HepG2 (cell line): Measurements from ENCODE around the gene URGCP. TPM values are rescaled to one million over a fixed set of nuclear protein-coding genes. Genes with fewer than 3 reads are reported as not detected.

ENCODE experiments used
- ATAC-seq: fragments of 200-7000 bp; cut with Tn5 transposase; 3 replicates; pipeline ENCODE4 v1.9.1; 2020; ENCODE audit warnings: mild to moderate bottlenecking, moderate library complexity
- BruUV-seq: library from RNA; stranded (reverse); fragments of 400-500 nt; replicated peaks from 2 replicates; lab custom pipeline; 2021; lab: Mats Ljungman, UMichigan
- CTCF ChIA-PET: fragments of 300-600 bp; formaldehyde crosslinking; extraction: SDS; loops from one replicate; lab custom pipeline; 2021; ENCODE audit warnings: low total read pairs, inconsistent platforms, low intra/inter-chr PET ratio; lab: Yijun Ruan, JAX
- POLR2A ChIA-PET: fragments of 350-600 bp; sonication (Branson Sonifier 250); formaldehyde crosslinking; loops from one replicate; lab custom pipeline; 2020; ENCODE audit warnings: antibody characterized with exemption, inconsistent platforms; lab: Yijun Ruan, JAX
- DNase-seq: peaks from one replicate; pipeline ENCODE4 v3.0.0-alpha.2; 2015; ENCODE audit warnings: low spot score
- FAIRE-seq: peaks from 3 replicates; lab custom pipeline; 2011; peaks lifted over from hg19 to GRCh38; lab: Jason Lieb, UNC
- H2AFZ ChIP-seq: one replicate; pipeline ENCODE4 v1.6.1; 2011; ENCODE audit warnings: low read length, inconsistent platforms
- H3K27ac ChIP-seq: fragments of 300-600 bp; 3 replicates; pipeline ENCODE4 v1.8.0; 2011; ENCODE audit warnings: mixed run types, mild to moderate bottlenecking, mixed read lengths, low read length, inconsistent platforms; ENCODE audit not compliant: insufficient read depth; ENCODE audit errors: extremely low read length
- H3K27me3 ChIP-seq, 2 experiments: fragments of 200-600 bp in 1 of 2; 2 replicates in 1 of 2; 3 replicates in 1 of 2; pipeline versions ENCODE4 v1.6.0 to v1.8.0; 2011; ENCODE audit warnings: low read length in 2 of 2, mild to moderate bottlenecking in 2 of 2, moderate library complexity in 2 of 2, inconsistent platforms in 1 of 2; ENCODE audit not compliant: insufficient read depth in 2 of 2, control insufficient read depth in 1 of 2
- H3K36me3 ChIP-seq, 2 experiments: fragments of 200-600 bp in 1 of 2; replicated peaks in 1 of 2; 2 replicates in 1 of 2; 3 replicates in 1 of 2; pipeline versions ENCODE4 v1.5.1 to v1.8.0; 2011; ENCODE audit warnings: low read length in 2 of 2, inconsistent platforms in 1 of 2; ENCODE audit not compliant: insufficient read depth in 2 of 2, control insufficient read depth in 1 of 2
- H3K4me1 ChIP-seq: 2 replicates; pipeline ENCODE4 v1.5.1; 2012; ENCODE audit warnings: low read length, inconsistent platforms; ENCODE audit not compliant: insufficient read depth
- H3K4me2 ChIP-seq: 2 replicates; pipeline ENCODE4 v1.6.0; 2011; ENCODE audit warnings: low read depth, low read length, inconsistent platforms
- H3K4me3 ChIP-seq, 3 experiments: fragments of 200-600 bp in 1 of 3; sonication (generic), shearing (Covaris generic) in 1 of 3; replicated peaks in 1 of 3; 2 replicates each; pipeline ENCODE4 v1.5.1; 2011 to 2016; ENCODE audit warnings: low read length in 3 of 3, inconsistent platforms in 2 of 3, low read depth in 2 of 3, mild to moderate bottlenecking in 2 of 3, control low read depth in 1 of 3, mixed read lengths in 1 of 3; ENCODE audit not compliant: insufficient read depth in 1 of 3
- H3K79me2 ChIP-seq: one replicate; pipeline ENCODE4 v1.6.1; 2011; ENCODE audit warnings: low read length, inconsistent platforms; ENCODE audit not compliant: insufficient read depth
- H3K9ac ChIP-seq: 2 replicates; pipeline ENCODE4 v1.6.0; 2011; ENCODE audit warnings: mild to moderate bottlenecking, low read depth, low read length, inconsistent platforms; ENCODE audit not compliant: insufficient read depth
- H3K9me3 ChIP-seq: 2 replicates; pipeline ENCODE4 v1.5.1; 2012; ENCODE audit warnings: mild to moderate bottlenecking, low read length
- H4K20me1 ChIP-seq: 2 replicates; pipeline ENCODE4 v1.6.0; 2011; ENCODE audit warnings: inconsistent platforms, mild to moderate bottlenecking, low read length, moderate library complexity; ENCODE audit not compliant: insufficient read depth
- HDAC2 ChIP-seq: sonication (generic); formaldehyde crosslinking; IDR thresholded peaks from 2 replicates; pipeline ENCODE4 v1.4.0; 2020; ENCODE audit warnings: missing genetic modification reagents
- RFX3 ChIP-seq: IDR thresholded peaks from 2 replicates; pipeline ENCODE4 v1.6.1; 2016; ENCODE audit warnings: missing biosample characterization, missing genetic modification reagents
- SIX1 ChIP-seq: sonication (generic); formaldehyde crosslinking; IDR thresholded peaks from 2 replicates; pipeline ENCODE4 v1.4.0; 2020; ENCODE audit warnings: missing genetic modification reagents, borderline replicate concordance
- SIX4 ChIP-seq: sonication (generic); formaldehyde crosslinking; IDR thresholded peaks from 2 replicates; pipeline ENCODE4 v1.4.0; 2020; ENCODE audit warnings: missing genetic modification reagents
- SMAD1 ChIP-seq: sonication (generic); formaldehyde crosslinking; IDR thresholded peaks from 2 replicates; pipeline ENCODE4 v1.4.0; 2020; ENCODE audit warnings: missing genetic modification reagents, low read depth, mild to moderate bottlenecking, borderline replicate concordance
- SP2 ChIP-seq: sonication (generic); formaldehyde crosslinking; IDR thresholded peaks from 2 replicates; pipeline ENCODE4 v1.5.1; 2020; ENCODE audit warnings: mild to moderate bottlenecking, missing genetic modification reagents
- ZNF331 ChIP-seq: sonication (generic); formaldehyde crosslinking; IDR thresholded peaks from 2 replicates; pipeline ENCODE4 v1.4.0; 2020; ENCODE audit warnings: missing genetic modification reagents
- ZNF891 ChIP-seq: sonication (generic); formaldehyde crosslinking; IDR thresholded peaks from 2 replicates; pipeline ENCODE4 v1.5.0; 2020; ENCODE audit warnings: mild to moderate bottlenecking, missing genetic modification reagents
- WGBS: methylation state at CpG from one replicate; pipeline ENCODE4 v1.1.6; 2017; ENCODE audit warnings: low lambda C conversion rate; 5-methylcytosine and 5-hydroxymethylcytosine counted together
- in situ Hi-C: cut with HindIII; loops from 2 replicates; pipeline ENCODE4 v1.10.0; 2017; ENCODE audit warnings: low pct_unique_long_range_greater_than_20kb; ENCODE audit not compliant: extremely low pct_ligation_motif_present
- intact Hi-C: fragments of 100-400 bp; cut with micrococcal nuclease; formaldehyde crosslinking; loops from one replicate; pipeline ENCODE4 v1.10.0; 2022; ENCODE audit not compliant: unreplicated experiment
- polyA plus RNA-seq, 8 experiments: library from polyadenylated mRNA; depleted of rRNA in 3 of 8; stranded (reverse) in 7 of 8; unstranded in 1 of 8; fragments of >200 nt; fragmentation: Illumina TruSeq in 4 of 8; extraction: Trizol in 4 of 8; gene quantifications; 2 replicates each; pipeline versions ENCODE4 v1.2.1 to v1.2.3, GENCODE V29; 2011 to 2016; ENCODE audit warnings: low read depth in 4 of 8, missing spikeins in 1 of 8, mixed read lengths in 1 of 8; ENCODE audit not compliant: insufficient read depth in 1 of 8
- total RNA-seq, 5 experiments: library from RNA; depleted of rRNA; stranded (reverse); fragments of >200 nt; fragmentation: Illumina TruSeq; extraction: Trizol; gene quantifications; 2 replicates each; pipeline ENCODE4 v1.2.3, GENCODE V29; 2016; ENCODE audit warnings: low read depth in 1 of 5

The URGCP gene
- total and polyA plus RNA-seq, 2 of the 13 experiments (the other 11 are each of a cell fraction or from before 2014, with no cell fraction given) = 22.3 to 25.8 TPM

- FAIRE-seq = no peak
- no peak overlapping the region for H3K27ac ChIP-seq
- H2AFZ ChIP-seq = no peak overlapping the region
- in situ Hi-C loops = no loop called here
- no peak for DNase-seq
- H3K79me2 ChIP-seq = peaks cover 78% of the 10 kb centered on the region
- no peak overlapping the region for H3K4me2 ChIP-seq
- H3K36me3 ChIP-seq = peaks cover 0 to 5% of the 10 kb centered on the region in 2 experiments; a peak in 2 of 5 replicates
- TF ChIP-seq SIX4 (no peak), ZNF331 (no peak), SIX1 (CRISPR knock-in tag) (no peak), SP2 (CRISPR knock-in tag) (no peak), HDAC2 (CRISPR knock-in tag) (no peak), SMAD1 (CRISPR knock-in tag) (no peak), ZNF891 (CRISPR knock-in tag) (no peak), RFX3 (CRISPR knock-in tag) (no peak)
- intact Hi-C loops = no loop called here
- H3K27me3 ChIP-seq = no peaks in the 10 kb centered on the region
- no peaks in the 10 kb centered on the region for H3K4me1 ChIP-seq
- peaks cover 17% of the 10 kb centered on the region; the same call in 1 of the 2 replicates for H4K20me1 ChIP-seq
- no peak overlapping the region for H3K4me3 ChIP-seq
- ATAC-seq = no peak
- ChIA-PET CTCF (no interaction called here), POLR2A (interaction anchor here (0.7 to 0.8 kb wide), 2 partner anchors 30 to 61 kb away, joined by 3 to 5 read pairs; partner anchors contain the start of gene UBE2D4)
- no TSS peak for BruUV-seq
- no peak overlapping the region for H3K9ac ChIP-seq
- WGBS = 97% methylated on average over 8 of the region's 8 CpGs
- no peaks in the 10 kb centered on the region for H3K9me3 ChIP-seq
These were observed 10.5 kb downstream of the URGCP start for GRCh38 chr7:43895847-43896415.
